Ascending aorta (tissue), 2 donors: ENCODE results near the gene RPTOR. TPM values are rescaled to one million over a fixed set of nuclear protein-coding genes. Genes with fewer than 3 reads are reported as not detected.

Experiments
- DNase-seq, 2 donors: peaks; one replicate each; pipeline ENCODE4 v3.0.0-alpha.2; 2019; ENCODE audit warnings: low spot score in 2 of 2
- H3K27ac ChIP-seq, 2 donors: fragments of 200-600 bp; sonication (generic); one replicate each; pipeline ENCODE4 v1.5.1; 2016 to 2017; ENCODE audit warnings: mild to moderate bottlenecking in 1 of 2
- H3K27me3 ChIP-seq: fragments of 200-600 bp; sonication (generic); one replicate; pipeline ENCODE4 v1.5.1; 2017
- H3K36me3 ChIP-seq, 2 donors: fragments of 200-600 bp; sonication (generic); one replicate each; pipeline ENCODE4 v1.5.1; 2016
- H3K4me1 ChIP-seq, 2 donors: fragments of 200-600 bp; sonication (generic); one replicate each; pipeline ENCODE4 v1.5.1; 2016 to 2017; ENCODE audit warnings: mild to moderate bottlenecking in 1 of 2
- H3K4me3 ChIP-seq, 2 donors: fragments of 200-600 bp; sonication (generic); one replicate each; pipeline ENCODE4 v1.5.1; 2016 to 2017; ENCODE audit warnings: mild to moderate bottlenecking in 1 of 2
- H3K9me3 ChIP-seq, 2 donors: fragments of 200-600 bp; sonication (generic); one replicate each; pipeline ENCODE4 v1.5.1; 2016
- CTCF ChIP-seq, 3 experiments: fragments of 200-600 bp in 2 of 3; fragments of 450-650 bp in 1 of 3; sonication (generic) in 2 of 3; IDR thresholded peaks; one replicate each; pipeline ENCODE4 v1.5.1; 2016 to 2019; ENCODE audit warnings: antibody characterized with exemption in 3 of 3, mild to moderate bottlenecking in 1 of 3, moderate library complexity in 1 of 3
- intact Hi-C: fragments of 100-400 bp; cut with DNase I; formaldehyde crosslinking; loops from one replicate; pipeline ENCODE4 v1.15.1; 2023
- total RNA-seq: library from RNA; depleted of rRNA; stranded (reverse); fragments of >200 nt; gene quantifications from one replicate; pipeline ENCODE4 v1.1.0, GENCODE V29; 2016

The RPTOR gene
- total RNA-seq, 1 donor from 2014 or later = 36.1 TPM

GRCh38 chr17:80646328-80646727 lies 101.7 kb downstream of the RPTOR start:
- Histone ChIP-seq H3K9me3 (no peaks in the 10 kb centered on the region), H3K36me3 (peaks cover 0 to 4% of the 10 kb centered on the region in 2 donors), H3K4me3 (no peak overlapping the region), H3K4me1 (peaks cover 0 to 16% of the 10 kb centered on the region in 2 donors), H3K27ac (no peak overlapping the region), H3K27me3 (no peaks in the 10 kb centered on the region)
- no peak for TF ChIP-seq CTCF (IDR thresholded peaks at IDR 0.05)
- intact Hi-C loops = no loop called here
- peak in 1 of 2 donors; percentile 25 for DNase-seq

- no peak for TF ChIP-seq CTCF (IDR thresholded peaks at IDR 0.05)
- no peak for DNase-seq
- Histone ChIP-seq H3K4me3 (no peak overlapping the region), H3K27ac (no peak overlapping the region), H3K9me3 (no peaks in the 10 kb centered on the region), H3K27me3 (no peaks in the 10 kb centered on the region), H3K36me3 (peaks cover 0 to 4% of the 10 kb centered on the region in 2 donors), H3K4me1 (peaks cover 0 to 16% of the 10 kb centered on the region in 2 donors)
- intact Hi-C loops = no loop called here
These were observed 103.1 kb downstream of the RPTOR start for GRCh38 chr17:80647746-80648145.

- H3K9me3 ChIP-seq = no peaks in the 10 kb centered on the region
- no peaks in the 10 kb centered on the region for H3K36me3 ChIP-seq
- H3K4me3 ChIP-seq = no peak overlapping the region
- intact Hi-C loops = no loop called here
- no peak for TF ChIP-seq CTCF (IDR thresholded peaks at IDR 0.05)
- no peak overlapping the region for H3K27ac ChIP-seq
- DNase-seq = no peak
- H3K4me1 ChIP-seq = peaks cover 0 to 16% of the 10 kb centered on the region in 2 donors
- H3K27me3 ChIP-seq = no peaks in the 10 kb centered on the region
These were observed 104.6 kb downstream of the RPTOR start for GRCh38 chr17:80649200-80649644.

- intact Hi-C loops = no loop called here
- H3K9me3 ChIP-seq = no peaks in the 10 kb centered on the region
- no peak overlapping the region for H3K4me3 ChIP-seq
- DNase-seq = peak in 1 of 2 donors; percentile 81
- H3K27me3 ChIP-seq = no peaks in the 10 kb centered on the region
- H3K27ac ChIP-seq = peak overlapping the region in 1 of 2 donors; percentile 55
- H3K4me1 ChIP-seq = peaks cover 0 to 16% of the 10 kb centered on the region in 2 donors
- peak in 1 of 3 experiments; percentile 17 for TF ChIP-seq CTCF (IDR thresholded peaks at IDR 0.05)
- H3K36me3 ChIP-seq = no peaks in the 10 kb centered on the region
These were observed 105.2 kb downstream of the RPTOR start for GRCh38 chr17:80649672-80650330.

- intact Hi-C loops = no loop called here
- no peaks in the 10 kb centered on the region for H3K9me3 ChIP-seq
- H3K4me3 ChIP-seq = no peak overlapping the region
- peak overlapping the region in 1 of 2 donors; percentile 55 for H3K27ac ChIP-seq
- no peak for DNase-seq
- H3K36me3 ChIP-seq = no peaks in the 10 kb centered on the region
- peaks cover 0 to 16% of the 10 kb centered on the region in 2 donors for H3K4me1 ChIP-seq
- TF ChIP-seq CTCF (IDR thresholded peaks at IDR 0.05) = no peak
- no peaks in the 10 kb centered on the region for H3K27me3 ChIP-seq
These were observed 105.7 kb downstream of the RPTOR start for GRCh38 chr17:80650331-80650672.
